B cell (primary cell): Measurements from ENCODE around the gene DAAM2.

Experiments
- CTCF ChIP-seq: fragments of 200-600 bp; IDR thresholded peaks from one replicate; pipeline ENCODE4 v1.8.0; 2022; ENCODE audit warnings: antibody characterized with exemption, mild to moderate bottlenecking
- EZH2 ChIP-seq: IDR thresholded peaks from 2 replicates; pipeline ENCODE4 v1.6.1; 2012; ENCODE audit warnings: borderline replicate concordance, low read depth, mild to moderate bottlenecking, moderate library complexity, low read length; ENCODE audit not compliant: insufficient read depth, poor library complexity, severe bottlenecking

- TF ChIP-seq CTCF (no peak), EZH2 (no peak)
Measured at GRCh38 chr6:39909701-39910100, 117.5 kb downstream of the DAAM2 start.
